GM21619 (cell line): ENCODE data around the gene HPCAL1.
"Not testable (repeated sequence)": the region's sequence is repeated elsewhere in the genome, so short reads cannot be mapped to it uniquely, and the experiment has no call there.

ENCODE experiments used
- ATAC-seq: cut with Tn5 transposase; IDR thresholded peaks from one replicate; pipeline ENCODE4 v1.9.1; 2021; ENCODE audit not compliant: unreplicated experiment

Gene HPCAL1

DNA sequence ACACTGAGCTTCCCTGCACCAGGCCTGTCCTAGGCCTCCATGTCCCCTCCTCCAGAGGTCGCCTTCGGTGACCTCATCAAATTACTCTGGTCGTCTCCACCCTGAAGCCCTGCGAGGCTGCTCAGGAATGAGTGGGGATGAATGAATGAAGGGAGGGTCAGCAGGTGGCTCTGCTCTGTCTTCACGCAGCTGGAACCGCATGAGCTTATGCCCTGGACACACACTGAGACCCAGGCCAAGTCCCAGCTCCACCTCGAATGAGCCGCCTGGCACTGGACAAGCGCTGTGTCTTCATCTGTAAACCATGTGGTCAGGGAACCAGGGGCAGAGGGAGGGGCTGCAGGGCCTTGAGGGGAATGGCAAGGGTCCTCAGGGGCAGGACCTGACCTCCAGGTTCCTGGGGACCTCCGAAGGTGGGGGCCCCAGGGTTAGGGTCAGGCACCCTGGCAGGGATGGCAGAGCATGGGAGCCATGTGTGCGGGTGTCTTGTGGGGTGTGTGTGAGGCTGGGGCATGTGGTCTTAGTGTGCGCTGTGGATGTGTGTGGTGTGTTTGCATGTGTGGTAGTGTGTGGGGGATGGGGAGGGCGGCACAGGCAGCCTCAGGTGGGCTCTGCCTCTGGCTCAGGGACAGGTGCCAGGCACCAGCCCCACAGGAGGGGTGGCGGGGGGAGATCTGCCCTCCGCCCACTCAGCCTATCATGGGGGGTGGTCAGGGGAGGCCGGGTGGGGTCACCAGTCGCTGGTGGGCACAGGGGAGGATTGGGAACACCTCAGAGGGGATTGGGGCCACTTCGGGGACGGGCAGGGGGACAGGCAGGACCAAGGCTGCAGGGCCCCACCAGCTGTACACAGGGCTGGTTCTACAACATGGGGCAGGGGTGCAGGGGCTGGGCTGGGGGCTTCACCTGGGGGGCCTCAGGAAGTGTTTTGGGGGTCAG is 131.5 kb downstream of the HPCAL1 start:
- no peak for ATAC-seq

- no peak for ATAC-seq
These were observed 132.4 kb downstream of the HPCAL1 start for GRCh38 chr2:10434886-10435819.

- no peak for ATAC-seq
These were observed 133.1 kb downstream of the HPCAL1 start for GRCh38 chr2:10435820-10436204.

DNA sequence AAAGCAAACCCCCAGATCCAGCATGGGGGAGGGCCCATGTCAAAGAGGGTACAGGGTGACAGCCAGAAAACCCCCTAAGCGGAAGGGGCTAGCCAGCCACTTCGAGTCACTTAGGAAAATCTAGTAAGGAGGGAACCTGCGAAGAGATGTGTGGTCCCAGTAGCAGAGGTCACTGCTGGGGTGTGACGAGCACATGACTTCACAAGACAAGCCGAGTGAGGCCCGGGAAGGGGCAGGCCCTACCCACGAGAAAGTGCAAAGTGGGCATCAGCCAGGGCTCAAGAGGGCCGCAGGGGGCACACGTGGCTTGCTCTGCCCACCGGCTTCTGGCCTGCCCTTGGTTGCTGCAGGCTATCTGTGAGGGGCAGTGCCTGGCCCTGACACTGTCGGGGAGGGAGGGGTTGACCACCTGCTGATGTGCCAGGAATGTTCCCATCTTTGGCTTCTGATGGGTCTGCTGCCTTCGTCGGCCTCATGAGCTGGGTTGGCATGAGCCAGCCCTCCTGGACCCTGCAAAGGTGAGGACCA is 133.9 kb downstream of the HPCAL1 start:
- no peak for ATAC-seq

DNA sequence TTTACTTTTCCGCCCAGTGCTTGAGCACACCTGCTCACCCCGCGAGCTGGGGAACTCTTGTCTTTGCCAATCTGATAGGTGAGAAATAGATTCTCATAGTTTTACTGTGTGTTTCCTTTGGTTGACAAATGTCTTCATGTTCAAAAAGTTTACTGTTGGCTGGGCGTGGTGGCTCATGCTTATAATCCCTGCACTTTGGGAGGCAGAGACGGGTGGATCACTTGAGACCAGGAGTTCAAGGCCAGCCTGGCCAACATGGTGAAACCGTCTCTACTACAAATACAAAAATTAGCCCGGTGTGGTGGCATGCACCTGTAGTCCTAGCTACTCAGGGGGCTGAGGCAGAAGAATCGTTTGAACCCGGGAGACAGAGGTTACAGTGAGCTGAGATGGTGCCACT is 135.1 kb downstream of the HPCAL1 start:
- no peak for ATAC-seq

DNA sequence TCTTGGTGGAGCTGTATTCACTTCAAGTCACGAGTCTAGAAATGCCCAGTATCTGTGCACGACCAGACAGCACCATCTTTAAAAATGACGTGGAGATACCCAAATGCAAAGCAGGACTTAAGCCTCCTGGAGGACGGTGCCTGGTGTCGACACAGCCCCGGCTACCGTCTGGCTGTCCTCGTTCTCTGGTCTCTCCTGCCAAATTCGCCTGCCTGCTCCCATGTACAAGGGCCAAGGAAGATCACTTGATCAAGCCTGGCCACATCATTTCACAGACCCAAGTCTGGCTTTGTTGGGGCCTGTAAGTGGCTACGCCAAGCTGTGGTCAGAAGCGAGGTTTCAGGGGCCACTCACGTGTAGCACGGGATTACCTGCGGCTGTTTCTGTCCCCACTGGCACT is 136.0 kb downstream of the HPCAL1 start:
- ATAC-seq = no peak

- ATAC-seq = no peak
These were observed 136.6 kb downstream of the HPCAL1 start for GRCh38 chr2:10439185-10439879.

- no peak for ATAC-seq
These were observed 137.3 kb downstream of the HPCAL1 start for GRCh38 chr2:10439971-10440370.

GRCh38 chr2:10440736-10441135 is 138.0 kb downstream of the HPCAL1 start:
- ATAC-seq = no peak

DNA sequence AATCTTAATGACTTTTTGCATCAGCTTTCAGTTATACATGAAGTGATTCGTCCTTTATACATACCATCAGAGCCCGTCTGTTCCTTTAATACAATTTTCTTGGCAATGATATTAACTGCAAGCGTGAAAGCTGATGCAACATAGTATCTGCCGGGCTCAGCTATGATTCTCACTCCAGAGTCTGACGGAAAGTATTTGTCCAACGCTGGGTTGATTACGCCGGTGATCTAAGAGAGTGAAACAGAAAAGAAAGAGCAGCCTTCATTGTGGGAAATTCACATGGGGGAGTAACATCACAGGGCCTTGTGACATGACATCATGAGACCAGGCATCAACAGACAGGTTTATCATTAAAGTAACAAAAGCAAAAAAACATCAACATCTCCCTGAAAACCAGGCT is 139.2 kb downstream of the HPCAL1 start:
- ATAC-seq = no peak

DNA sequence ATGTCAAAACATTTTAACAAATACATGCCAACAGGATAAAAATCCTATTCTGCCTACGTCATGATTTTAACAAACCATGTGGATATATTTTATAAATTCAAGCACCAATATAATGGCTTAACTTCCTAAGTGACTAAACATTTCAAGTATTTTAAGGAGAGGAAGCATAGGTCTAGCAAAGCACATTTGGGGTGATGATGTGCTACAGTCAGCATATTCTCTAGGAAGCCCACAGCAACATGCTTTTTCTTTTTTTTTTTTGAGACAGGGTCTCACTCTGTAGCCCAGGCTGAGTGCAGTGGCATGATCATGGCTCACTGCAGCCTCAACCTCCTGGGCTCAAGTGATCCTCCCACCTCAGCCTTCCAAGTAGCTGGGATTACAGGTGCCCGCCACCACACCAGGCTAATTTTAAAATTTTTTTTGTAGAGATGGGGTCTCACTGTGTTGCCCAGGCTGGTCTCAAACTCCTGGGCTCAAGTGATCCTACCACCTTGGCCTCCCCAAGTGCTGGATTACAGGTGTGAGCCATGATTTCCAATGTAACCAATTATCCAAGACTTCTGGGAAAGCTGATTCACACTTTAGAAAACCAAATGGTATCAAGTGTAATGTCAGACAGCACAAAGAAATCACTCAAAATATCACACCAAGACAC is 139.9 kb downstream of the HPCAL1 start:
- ATAC-seq = not testable (repeated sequence)

GRCh38 chr2:10444463-10444862 is 141.8 kb downstream of the HPCAL1 start:
- ATAC-seq = no peak

DNA sequence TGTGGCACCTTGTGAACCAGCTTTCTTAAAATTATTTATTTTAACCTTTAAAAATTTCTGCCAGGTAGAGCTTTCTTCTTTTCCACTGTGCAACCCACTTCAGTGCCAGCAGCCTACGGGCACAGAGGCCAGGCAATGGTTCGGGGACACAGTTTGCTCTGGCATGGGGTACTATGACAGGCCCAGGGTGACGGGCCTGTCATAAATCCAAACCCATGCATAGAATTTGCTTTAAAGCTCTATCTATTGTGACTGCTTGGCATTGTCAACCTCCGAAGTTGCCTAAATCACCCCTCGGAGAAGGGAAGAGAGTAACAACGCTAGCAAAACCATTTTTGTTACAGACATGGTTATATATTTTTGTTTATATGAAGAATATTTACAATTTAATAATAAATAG is 143.9 kb downstream of the HPCAL1 start:
- no peak for ATAC-seq

DNA sequence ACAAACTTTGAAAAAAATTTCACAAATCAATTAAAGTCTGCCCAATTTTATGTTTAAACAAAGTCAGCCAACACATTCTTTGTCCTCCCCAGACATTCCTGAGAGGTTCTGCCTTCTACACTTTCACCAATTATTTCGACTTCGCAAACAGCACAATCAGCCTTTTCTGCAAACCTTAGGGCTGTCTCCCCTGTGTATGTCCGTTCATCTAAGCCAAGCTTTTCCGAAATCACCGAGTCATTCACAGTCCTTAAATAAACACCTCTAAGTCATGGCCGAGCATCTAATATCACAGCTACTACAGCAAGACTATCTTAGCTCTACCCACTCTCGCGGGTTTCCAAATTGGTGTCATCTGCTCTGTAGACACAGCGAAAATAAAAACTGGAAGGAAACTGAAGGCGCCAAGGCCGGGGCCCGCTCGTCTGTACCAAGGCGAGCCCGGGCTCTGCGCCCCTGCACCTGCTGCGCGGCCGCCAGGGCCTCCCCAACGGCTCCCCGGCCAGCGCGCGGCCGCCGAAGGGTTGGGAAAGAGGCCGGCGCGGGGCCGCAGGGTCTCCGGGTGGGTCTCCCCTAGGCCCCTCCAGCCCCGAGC is 144.7 kb downstream of the HPCAL1 start:
- ATAC-seq = peak; percentile 24

GRCh38 chr2:10447895-10448575 is 145.3 kb downstream of the HPCAL1 start, which contains the start of gene ODC1:
ODC1 (minus strand) TSS chr2:10448327; CDS start chr2:10445032, 3,295 bp downstream.
- ATAC-seq = peak; percentile 58

GRCh38 chr2:10448576-10449485 is 146.1 kb downstream of the HPCAL1 start:
- peak; percentile 58 for ATAC-seq

DNA sequence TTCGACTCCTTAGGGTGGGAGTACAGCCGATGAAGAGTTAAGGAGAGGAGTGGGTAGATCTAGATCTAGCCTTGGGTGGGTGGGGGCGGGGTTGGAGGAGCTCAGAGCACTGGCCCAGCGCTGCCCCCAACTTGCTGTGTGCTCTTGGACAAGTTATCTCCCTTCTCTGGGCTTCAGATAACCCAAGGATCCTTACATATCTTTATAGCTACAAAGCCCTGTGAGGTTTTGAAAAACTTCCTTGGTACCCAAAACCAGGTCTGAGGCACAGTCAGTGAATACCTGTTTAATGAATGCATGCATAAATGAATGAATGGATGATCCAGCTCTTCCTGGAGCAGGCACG is 146.8 kb downstream of the HPCAL1 start:
- ATAC-seq = no peak
